ENCODE results near the gene STRA6. TPM values are rescaled to one million over a fixed set of nuclear protein-coding genes. Genes with fewer than 3 reads are reported as not detected.
A peak's percentile ranks its signal among the peaks of the same experiment; 100 is the strongest.

Gene STRA6
- polyA plus RNA-seq, 2 of the 4 experiments (the other 2 are of a cell fraction), result 35.0 to 70.2 TPM

DNA sequence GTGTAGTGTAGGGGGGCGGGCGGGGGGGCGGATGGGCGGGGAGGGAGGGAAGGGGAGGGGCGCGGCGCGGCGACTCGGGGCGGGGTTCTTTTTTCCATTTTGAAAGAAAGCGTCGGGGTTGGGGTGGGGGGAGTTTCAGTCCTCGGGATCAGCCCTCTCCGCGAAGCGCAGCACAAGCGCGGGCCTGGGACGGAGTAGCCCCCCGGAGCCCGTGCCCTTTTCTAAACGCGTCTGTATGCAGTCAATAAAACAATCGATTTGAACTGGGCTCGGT is 66.1 kb downstream of the STRA6 start:
- no peak for TF ChIP-seq RFX5 (IDR thresholded peaks at IDR 0.05)
- no peak for TF ChIP-seq ZFP36 (IDR thresholded peaks at IDR 0.05; ENCODE audit: borderline replicate concordance, partially characterized antibody)
- TF ChIP-seq RNF2 (IDR thresholded peaks at IDR 0.05; ENCODE audit: borderline replicate concordance, low read depth), result no peak
- no peak for TF ChIP-seq CEBPB (IDR thresholded peaks at IDR 0.05)
- H3K4me3 ChIP-seq, result peak overlapping the region; percentile 46
- no peaks in the 10 kb centered on the region for H3K9me3 ChIP-seq
- WGBS (ENCODE audit: missing lambda C conversion rate), result 16% methylated on average over 3 of the region's 26 CpGs
- POLR2A ChIA-PET, result interaction anchor here (1.6 kb wide), 1 partner anchor 171 kb away, joined by 8 read pairs; no protein-coding TSS in a partner anchor
- CTCF ChIA-PET, result interaction anchor here (0.6 to 1.6 kb wide), 7 partner anchors 8 to 186 kb away, joined by 3 to 4 read pairs (median 3); no protein-coding TSS in a partner anchor
- peak overlapping the region; percentile 72 to 97 for H3K27ac ChIP-seq
- DNase-seq (ENCODE audit: low read depth in 1 of 2, low spot score in 1 of 2) (no peak), FAIRE-seq (no peak), ATAC-seq (peak in 1 of 2 experiments; percentile 30; a peak in 2 of 6 replicates)
- peaks cover 6% of the 10 kb centered on the region; the same call in 2 of the 3 replicates for H3K4me1 ChIP-seq
- H3K4me2 ChIP-seq, result peak overlapping the region; percentile 85

- 90% methylated on average over 21 of the region's 27 CpGs for WGBS (ENCODE audit: missing lambda C conversion rate)
- H3K9me3 ChIP-seq, result no peaks in the 10 kb centered on the region
- FAIRE-seq, result no peak
- H3K4me1 ChIP-seq, result peaks cover 12% of the 10 kb centered on the region; the same call in 2 of the 3 replicates
- ATAC-seq, result no peak
- H3K4me3 ChIP-seq, result no peak overlapping the region
- peak overlapping the region in 1 of 2 experiments; percentile 97; a peak in 3 of 6 replicates for H3K27ac ChIP-seq
- ChIA-PET POLR2A (interaction anchor here (0.9 to 1.6 kb wide), 4 partner anchors 44 to 173 kb away, joined by 3 to 8 read pairs (median 3); no protein-coding TSS in a partner anchor), CTCF (interaction anchor here (1.1 to 1.8 kb wide), 7 partner anchors 9 to 187 kb away, joined by 3 to 5 read pairs (median 3); no protein-coding TSS in a partner anchor)
- peak overlapping the region; percentile 85 for H3K4me2 ChIP-seq
- TF ChIP-seq BHLHE40 (IDR thresholded peaks at IDR 0.05; ENCODE audit: low read depth, low read length), result no peak
- no peak for DNase-seq (ENCODE audit: low read depth in 1 of 2, low spot score in 1 of 2)
These were observed 67.5 kb downstream of the STRA6 start for GRCh38 chr15:74135041-74135565.

- Histone ChIP-seq H3K4me2 (no peak overlapping the region), H3K9me3 (no peaks in the 10 kb centered on the region), H3K4me1 (peaks cover 15% of the 10 kb centered on the region; the same call in 2 of the 3 replicates), H3K4me3 (no peak overlapping the region), H3K27ac (no peak overlapping the region)
- peak in 1 of 2 experiments; percentile 37 for DNase-seq (ENCODE audit: low read depth in 1 of 2, low spot score in 1 of 2)
- FAIRE-seq, result no peak
- ATAC-seq, result peak in 1 of 2 experiments; percentile 35; a peak in 2 of 6 replicates
- CTCF ChIA-PET, result interaction anchor here (1.0 to 1.8 kb wide), 4 partner anchors 10 to 186 kb away, joined by 3 to 4 read pairs (median 4); no protein-coding TSS in a partner anchor
- WGBS (ENCODE audit: missing lambda C conversion rate), result 92% methylated on average over 48 of the region's 53 CpGs
- TF ChIP-seq, protein P1, sequence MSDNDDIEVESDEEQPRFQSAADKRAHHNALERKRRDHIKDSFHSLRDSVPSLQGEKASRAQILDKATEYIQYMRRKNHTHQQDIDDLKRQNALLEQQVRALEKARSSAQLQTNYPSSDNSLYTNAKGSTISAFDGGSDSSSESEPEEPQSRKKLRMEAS (IDR thresholded peaks at IDR 0.05), result no peak
- 0 out of 3 replicates have a peak, but pooled peaks have one; percentile 7 for TF ChIP-seq CTCF (IDR thresholded peaks at IDR 0.05)
- POLR2A ChIA-PET, result interaction anchor here (1.2 kb wide), 1 partner anchor 59 kb away, joined by 3 read pairs; no protein-coding TSS in a partner anchor
These were observed 68.1 kb downstream of the STRA6 start for GRCh38 chr15:74134387-74135027.

GRCh38 chr15:74133694-74134386 is 68.7 kb downstream of the STRA6 start:
- ChIA-PET CTCF (interaction anchor here (0.6 to 1.3 kb wide), 4 partner anchors 11 to 106 kb away, joined by 3 to 4 read pairs (median 4); no protein-coding TSS in a partner anchor), POLR2A (no interaction called here)
- Histone ChIP-seq H3K4me2 (no peak overlapping the region), H3K27ac (no peak overlapping the region), H3K9me3 (no peaks in the 10 kb centered on the region), H3K4me1 (peaks cover 15% of the 10 kb centered on the region; the same call in 2 of the 3 replicates), H3K4me3 (no peak overlapping the region)
- FAIRE-seq (no peak), DNase-seq (ENCODE audit: low read depth in 1 of 2, low spot score in 1 of 2) (no peak), ATAC-seq (no peak)
- 95% methylated on average over 53 of the region's 71 CpGs for WGBS (ENCODE audit: missing lambda C conversion rate)
- no peak for TF ChIP-seq HOXA7 (CRISPR knock-in tag; IDR thresholded peaks at IDR 0.05)
- no peak for TF ChIP-seq EHMT2 (IDR thresholded peaks at IDR 0.05; ENCODE audit: low read depth)
- TF ChIP-seq MAFK (IDR thresholded peaks at IDR 0.05; ENCODE audit: partially characterized antibody), result no peak
- no peak for TF ChIP-seq CHD2 (IDR thresholded peaks at IDR 0.05; ENCODE audit: low read length, partially characterized antibody)
- TF ChIP-seq PHF8 (IDR thresholded peaks at IDR 0.05; ENCODE audit: borderline replicate concordance, low read depth), result no peak
- TF ChIP-seq, protein P2, sequence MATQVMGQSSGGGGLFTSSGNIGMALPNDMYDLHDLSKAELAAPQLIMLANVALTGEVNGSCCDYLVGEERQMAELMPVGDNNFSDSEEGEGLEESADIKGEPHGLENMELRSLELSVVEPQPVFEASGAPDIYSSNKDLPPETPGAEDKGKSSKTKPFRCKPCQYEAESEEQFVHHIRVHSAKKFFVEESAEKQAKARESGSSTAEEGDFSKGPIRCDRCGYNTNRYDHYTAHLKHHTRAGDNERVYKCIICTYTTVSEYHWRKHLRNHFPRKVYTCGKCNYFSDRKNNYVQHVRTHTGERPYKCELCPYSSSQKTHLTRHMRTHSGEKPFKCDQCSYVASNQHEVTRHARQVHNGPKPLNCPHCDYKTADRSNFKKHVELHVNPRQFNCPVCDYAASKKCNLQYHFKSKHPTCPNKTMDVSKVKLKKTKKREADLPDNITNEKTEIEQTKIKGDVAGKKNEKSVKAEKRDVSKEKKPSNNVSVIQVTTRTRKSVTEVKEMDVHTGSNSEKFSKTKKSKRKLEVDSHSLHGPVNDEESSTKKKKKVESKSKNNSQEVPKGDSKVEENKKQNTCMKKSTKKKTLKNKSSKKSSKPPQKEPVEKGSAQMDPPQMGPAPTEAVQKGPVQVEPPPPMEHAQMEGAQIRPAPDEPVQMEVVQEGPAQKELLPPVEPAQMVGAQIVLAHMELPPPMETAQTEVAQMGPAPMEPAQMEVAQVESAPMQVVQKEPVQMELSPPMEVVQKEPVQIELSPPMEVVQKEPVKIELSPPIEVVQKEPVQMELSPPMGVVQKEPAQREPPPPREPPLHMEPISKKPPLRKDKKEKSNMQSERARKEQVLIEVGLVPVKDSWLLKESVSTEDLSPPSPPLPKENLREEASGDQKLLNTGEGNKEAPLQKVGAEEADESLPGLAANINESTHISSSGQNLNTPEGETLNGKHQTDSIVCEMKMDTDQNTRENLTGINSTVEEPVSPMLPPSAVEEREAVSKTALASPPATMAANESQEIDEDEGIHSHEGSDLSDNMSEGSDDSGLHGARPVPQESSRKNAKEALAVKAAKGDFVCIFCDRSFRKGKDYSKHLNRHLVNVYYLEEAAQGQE (IDR thresholded peaks at IDR 0.05), result no peak
- TF ChIP-seq, protein P3, sequence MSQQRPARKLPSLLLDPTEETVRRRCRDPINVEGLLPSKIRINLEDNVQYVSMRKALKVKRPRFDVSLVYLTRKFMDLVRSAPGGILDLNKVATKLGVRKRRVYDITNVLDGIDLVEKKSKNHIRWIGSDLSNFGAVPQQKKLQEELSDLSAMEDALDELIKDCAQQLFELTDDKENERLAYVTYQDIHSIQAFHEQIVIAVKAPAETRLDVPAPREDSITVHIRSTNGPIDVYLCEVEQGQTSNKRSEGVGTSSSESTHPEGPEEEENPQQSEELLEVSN (IDR thresholded peaks at IDR 0.05; ENCODE audit: borderline replicate concordance, low read depth), result no peak
- TF ChIP-seq CTCF (IDR thresholded peaks at IDR 0.05), result no peak
- no peak for TF ChIP-seq ESRRA (IDR thresholded peaks at IDR 0.05; ENCODE audit: borderline replicate concordance, low read length)
- TF ChIP-seq CBX8 (IDR thresholded peaks at IDR 0.05), result no peak
- no peak for TF ChIP-seq SREBF2 (IDR thresholded peaks at IDR 0.05)
